A549 (cell line): ENCODE results near the gene FTCD.

Experiments used
- CTCF ChIP-seq: fragments of >200 bp; sonication (Bioruptor Twin); formaldehyde crosslinking; IDR thresholded peaks from 3 replicates; pipeline ENCODE4 v1.5.1; 2016
- JUNB ChIP-seq: fragments of >200 bp; sonication (Bioruptor Twin); formaldehyde crosslinking; IDR thresholded peaks from 2 replicates; pipeline ENCODE4 v1.6.1; 2016
- MAX ChIP-seq: IDR thresholded peaks from 2 replicates; pipeline ENCODE4 v1.6.1; 2012
- REST ChIP-seq: fragments of 200-600 bp; sonication (generic); IDR thresholded peaks from 2 replicates; pipeline ENCODE4 v1.6.1; 2016; ENCODE audit warnings: antibody characterized with exemption, mild to moderate bottlenecking, moderate library complexity

- TF ChIP-seq REST (no peak), JUNB (no peak), CTCF (no peak), MAX (no peak)
Observed at GRCh38 chr21:46183910-46184624, 28.7 kb upstream of the FTCD start, which contains the start of gene SPATC1L.
